GM12872 (cell line): Measurements from ENCODE around the gene USP49.

Source experiments
- TF ChIP-seq, protein P1 (sequence below): IDR thresholded peaks from 3 replicates; pipeline ENCODE4 v1.5.1; 2011; ENCODE audit warnings: low read depth, mild to moderate bottlenecking, low read length, moderate library complexity; ENCODE audit not compliant: insufficient read depth

USP49 gene

DNA sequence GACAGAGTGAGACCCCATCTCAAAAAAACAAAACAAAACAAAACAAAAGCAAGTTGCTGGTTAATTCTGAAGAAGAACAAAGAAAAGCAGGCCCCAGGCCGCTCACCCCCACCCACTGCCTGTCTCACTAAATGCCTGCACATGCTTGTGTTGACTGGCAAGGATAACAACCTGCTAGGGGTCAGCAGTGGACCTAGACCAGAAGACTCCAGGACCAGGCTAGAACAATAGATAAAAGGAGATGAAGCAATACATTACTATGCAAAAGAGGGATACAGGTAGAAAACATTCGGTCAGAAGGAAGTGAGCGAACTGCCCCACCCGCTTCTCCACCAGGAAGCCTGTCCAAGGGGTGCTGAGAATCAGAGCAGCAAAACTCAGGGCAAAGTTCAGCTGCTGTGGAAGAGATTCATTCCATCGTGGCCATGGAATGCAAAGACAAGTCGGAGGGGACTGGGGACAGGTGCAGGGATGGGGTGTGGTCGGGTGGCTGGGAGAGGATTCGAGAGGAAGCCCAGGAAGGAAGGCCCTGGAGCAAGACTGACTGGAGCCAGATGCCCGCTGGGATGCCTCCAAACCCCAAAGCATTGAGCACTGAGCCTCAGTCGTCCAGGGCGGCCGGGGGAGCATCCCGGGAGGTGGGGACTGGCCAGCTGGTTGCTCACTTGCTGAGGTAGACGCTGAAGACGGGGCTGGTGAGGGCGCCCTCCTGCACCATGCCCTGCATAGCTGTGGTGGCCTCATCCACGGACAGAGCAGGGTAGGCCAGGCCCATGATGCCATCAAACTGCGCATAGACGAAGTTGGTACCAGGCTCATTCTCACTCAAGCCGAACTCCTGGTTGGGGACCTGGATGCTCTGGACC is 153.3 kb downstream of the USP49 start:
- TF ChIP-seq, protein P1, sequence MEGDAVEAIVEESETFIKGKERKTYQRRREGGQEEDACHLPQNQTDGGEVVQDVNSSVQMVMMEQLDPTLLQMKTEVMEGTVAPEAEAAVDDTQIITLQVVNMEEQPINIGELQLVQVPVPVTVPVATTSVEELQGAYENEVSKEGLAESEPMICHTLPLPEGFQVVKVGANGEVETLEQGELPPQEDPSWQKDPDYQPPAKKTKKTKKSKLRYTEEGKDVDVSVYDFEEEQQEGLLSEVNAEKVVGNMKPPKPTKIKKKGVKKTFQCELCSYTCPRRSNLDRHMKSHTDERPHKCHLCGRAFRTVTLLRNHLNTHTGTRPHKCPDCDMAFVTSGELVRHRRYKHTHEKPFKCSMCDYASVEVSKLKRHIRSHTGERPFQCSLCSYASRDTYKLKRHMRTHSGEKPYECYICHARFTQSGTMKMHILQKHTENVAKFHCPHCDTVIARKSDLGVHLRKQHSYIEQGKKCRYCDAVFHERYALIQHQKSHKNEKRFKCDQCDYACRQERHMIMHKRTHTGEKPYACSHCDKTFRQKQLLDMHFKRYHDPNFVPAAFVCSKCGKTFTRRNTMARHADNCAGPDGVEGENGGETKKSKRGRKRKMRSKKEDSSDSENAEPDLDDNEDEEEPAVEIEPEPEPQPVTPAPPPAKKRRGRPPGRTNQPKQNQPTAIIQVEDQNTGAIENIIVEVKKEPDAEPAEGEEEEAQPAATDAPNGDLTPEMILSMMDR = no peak

DNA sequence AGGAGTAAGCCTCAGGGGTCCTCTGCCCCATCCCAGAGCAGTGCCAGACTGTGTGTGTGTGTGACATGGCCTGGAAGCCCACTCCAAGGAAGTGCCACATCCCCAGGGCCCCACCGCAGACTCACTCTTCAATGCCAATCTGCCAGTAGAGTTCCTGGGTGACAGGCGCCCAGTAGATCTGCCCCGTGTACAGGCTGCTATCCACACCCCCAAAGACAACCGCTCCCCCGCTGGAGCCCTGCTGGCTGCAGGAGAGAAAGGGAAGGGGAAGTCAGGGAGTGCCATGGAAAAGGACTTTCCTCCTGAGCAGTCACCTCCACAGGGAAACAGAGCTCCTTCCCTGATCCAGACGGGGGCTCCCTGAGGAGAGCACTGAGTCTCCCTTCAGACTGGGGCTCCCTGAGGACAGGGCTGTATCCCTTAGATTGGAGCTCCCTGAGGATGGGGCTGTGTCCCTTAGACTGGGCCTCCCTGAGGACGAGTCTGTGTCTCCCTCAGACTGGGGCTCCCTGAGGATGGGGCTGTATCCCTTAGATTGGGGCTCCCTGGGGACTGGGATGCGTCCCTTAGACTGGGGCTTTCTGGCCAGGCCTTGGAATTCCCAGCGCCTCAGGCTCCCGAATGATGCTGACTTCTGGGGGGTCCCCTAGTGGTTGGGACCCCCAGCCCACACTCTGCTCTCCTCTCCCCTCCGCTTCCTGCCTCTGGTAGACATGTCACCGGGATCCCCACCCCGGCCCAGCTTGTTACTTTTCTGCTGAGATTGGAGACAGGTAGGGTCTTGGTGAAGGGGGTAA is 154.6 kb downstream of the USP49 start:
- TF ChIP-seq, protein P1 = no peak
